ENCODE results near the gene SLCO4C1. TPM values are rescaled to one million over a fixed set of nuclear protein-coding genes. Genes with fewer than 3 reads are reported as not detected.

SLCO4C1 gene
- total RNA-seq, 1 donor from 2014 or later, result 0.09 TPM

GRCh38 chr5:102222772-102223171 is 73.3 kb downstream of the SLCO4C1 start:
- no peak overlapping the region for H3K4me3 ChIP-seq
- H3K9ac ChIP-seq, result no peak overlapping the region
- no peak overlapping the region for H2AFZ ChIP-seq (replicated peaks)
- H3K27ac ChIP-seq, result no peak overlapping the region
- Mint-ChIP-seq H3K27ac (no peak overlapping the region), H3K4me3 (no peak overlapping the region), H3K27me3 (ENCODE audit: insufficient read depth, low read depth) (peaks cover 2% of the 10 kb centered on the region), H3K9me3 (peaks cover 10% of the 10 kb centered on the region), H3K4me1 (no peaks in the 10 kb centered on the region), H3K36me3 (no peaks in the 10 kb centered on the region)
- peaks cover 3% of the 10 kb centered on the region for H3K9me3 ChIP-seq (ENCODE audit: low read depth)
- no peaks in the 10 kb centered on the region for H3K4me1 ChIP-seq
- H4K20me1 ChIP-seq (ENCODE audit: low read depth), result no peaks in the 10 kb centered on the region
- H3K79me2 ChIP-seq (ENCODE audit: low read depth), result no peaks in the 10 kb centered on the region
- H3K27me3 ChIP-seq, result no peaks in the 10 kb centered on the region
- no peaks in the 10 kb centered on the region for H3F3A ChIP-seq (ENCODE audit: low read depth)
- no peak overlapping the region for H3K4me2 ChIP-seq
- no peaks in the 10 kb centered on the region for H3K36me3 ChIP-seq
- no peak for DNase-seq (ENCODE audit: low spot score)
- TF ChIP-seq EZH2 (IDR thresholded peaks at IDR 0.05) (no peak), EZH2phosphoT487 (IDR thresholded peaks at IDR 0.05) (no peak), CTCF (IDR thresholded peaks at IDR 0.05) (no peak)

- H4K20me1 ChIP-seq (ENCODE audit: low read depth), result no peaks in the 10 kb centered on the region
- no peak overlapping the region for H3K4me2 ChIP-seq
- no peak overlapping the region for H3K9ac ChIP-seq
- Mint-ChIP-seq H3K4me3 (no peak overlapping the region), H3K36me3 (no peaks in the 10 kb centered on the region), H3K4me1 (no peaks in the 10 kb centered on the region), H3K27ac (no peak overlapping the region), H3K9me3 (peaks cover 10% of the 10 kb centered on the region), H3K27me3 (ENCODE audit: insufficient read depth, low read depth) (peaks cover 2% of the 10 kb centered on the region)
- H3K9me3 ChIP-seq (ENCODE audit: low read depth), result peaks cover 3% of the 10 kb centered on the region
- H3K27me3 ChIP-seq, result no peaks in the 10 kb centered on the region
- DNase-seq (ENCODE audit: low spot score), result no peak
- no peak overlapping the region for H3K4me3 ChIP-seq
- no peaks in the 10 kb centered on the region for H3K79me2 ChIP-seq (ENCODE audit: low read depth)
- no peak overlapping the region for H3K27ac ChIP-seq
- no peak overlapping the region for H2AFZ ChIP-seq (replicated peaks)
- no peaks in the 10 kb centered on the region for H3F3A ChIP-seq (ENCODE audit: low read depth)
- H3K4me1 ChIP-seq, result no peaks in the 10 kb centered on the region
- TF ChIP-seq EZH2 (IDR thresholded peaks at IDR 0.05) (no peak), CTCF (IDR thresholded peaks at IDR 0.05) (no peak), EZH2phosphoT487 (IDR thresholded peaks at IDR 0.05) (no peak)
- no peaks in the 10 kb centered on the region for H3K36me3 ChIP-seq
Measured at GRCh38 chr5:102221949-102222348, 74.1 kb downstream of the SLCO4C1 start.

- no peak overlapping the region for H3K27ac Mint-ChIP-seq
- H3K9me3 Mint-ChIP-seq, result peaks cover 12% of the 10 kb centered on the region
- peaks cover 2% of the 10 kb centered on the region for H3K27me3 Mint-ChIP-seq (ENCODE audit: insufficient read depth, low read depth)
- H3K4me1 Mint-ChIP-seq, result no peaks in the 10 kb centered on the region
- Histone ChIP-seq H2AFZ (replicated peaks) (no peak overlapping the region), H3K4me1 (no peaks in the 10 kb centered on the region), H3K27me3 (no peaks in the 10 kb centered on the region), H4K20me1 (ENCODE audit: low read depth) (no peaks in the 10 kb centered on the region), H3K79me2 (ENCODE audit: low read depth) (no peaks in the 10 kb centered on the region), H3K27ac (no peak overlapping the region), H3K36me3 (no peaks in the 10 kb centered on the region), H3K4me3 (no peak overlapping the region), H3K9ac (no peak overlapping the region), H3K4me2 (no peak overlapping the region), H3K9me3 (ENCODE audit: low read depth) (peaks cover 3% of the 10 kb centered on the region), H3F3A (ENCODE audit: low read depth) (no peaks in the 10 kb centered on the region)
- no peak overlapping the region for H3K4me3 Mint-ChIP-seq
- no peaks in the 10 kb centered on the region for H3K36me3 Mint-ChIP-seq
- DNase-seq (ENCODE audit: low spot score), result no peak
- TF ChIP-seq CTCF (IDR thresholded peaks at IDR 0.05), result no peak
- TF ChIP-seq EZH2 (IDR thresholded peaks at IDR 0.05), result no peak
- TF ChIP-seq EZH2phosphoT487 (IDR thresholded peaks at IDR 0.05), result no peak
Measured at GRCh38 chr5:102218159-102218558, 77.9 kb downstream of the SLCO4C1 start.
